ENCODE measurements around the gene FEN1. TPM values are rescaled to one million over a fixed set of nuclear protein-coding genes. Genes with fewer than 3 reads are reported as not detected.

The FEN1 gene
- total and polyA plus RNA-seq, 2 of the 13 experiments (the other 11 are each of a cell fraction or from before 2014, with no cell fraction given) = 12.4 to 102 TPM

DNA sequence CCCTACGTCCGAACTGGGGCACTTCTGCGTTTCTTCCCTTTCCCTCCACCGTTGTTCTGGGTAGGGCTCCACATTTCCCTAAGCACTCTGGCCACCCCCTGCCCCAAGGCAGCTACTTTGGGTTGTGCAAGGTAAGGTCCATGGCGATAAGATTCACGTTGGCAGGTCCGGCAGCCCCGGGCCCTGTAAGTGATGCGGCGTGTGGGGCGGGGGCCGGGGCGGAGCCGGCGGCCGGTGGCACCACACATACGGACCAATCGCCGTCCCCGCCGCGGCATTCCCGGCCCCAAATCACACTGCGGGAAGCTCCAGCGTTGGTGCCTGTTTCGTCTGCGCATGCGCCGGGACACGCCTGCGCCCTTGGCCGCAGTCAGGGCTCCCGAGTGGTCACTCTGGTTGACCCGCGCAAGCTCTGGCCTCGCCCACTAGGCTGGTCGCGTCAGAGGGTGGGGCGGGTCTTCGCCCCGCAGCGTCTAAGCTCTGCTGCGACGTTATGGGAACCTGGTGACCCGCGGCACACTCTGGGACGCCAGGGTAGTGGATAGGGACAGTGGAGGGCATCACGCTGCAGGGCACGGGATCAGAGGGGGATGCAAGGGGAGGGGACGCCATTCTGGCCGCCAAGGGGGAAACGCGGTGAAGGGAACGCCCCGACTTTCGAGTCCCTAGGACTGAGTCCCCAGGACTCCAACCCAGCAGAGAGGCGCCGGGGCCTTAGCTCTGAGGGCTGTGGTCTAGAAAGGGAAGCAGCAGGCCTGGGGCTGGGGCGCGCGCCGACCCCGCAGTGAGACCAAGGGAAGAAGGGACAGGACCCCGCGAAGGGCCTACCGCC lies 22.5 kb downstream of the FEN1 start (continued):
- TF ChIP-seq, protein P1, sequence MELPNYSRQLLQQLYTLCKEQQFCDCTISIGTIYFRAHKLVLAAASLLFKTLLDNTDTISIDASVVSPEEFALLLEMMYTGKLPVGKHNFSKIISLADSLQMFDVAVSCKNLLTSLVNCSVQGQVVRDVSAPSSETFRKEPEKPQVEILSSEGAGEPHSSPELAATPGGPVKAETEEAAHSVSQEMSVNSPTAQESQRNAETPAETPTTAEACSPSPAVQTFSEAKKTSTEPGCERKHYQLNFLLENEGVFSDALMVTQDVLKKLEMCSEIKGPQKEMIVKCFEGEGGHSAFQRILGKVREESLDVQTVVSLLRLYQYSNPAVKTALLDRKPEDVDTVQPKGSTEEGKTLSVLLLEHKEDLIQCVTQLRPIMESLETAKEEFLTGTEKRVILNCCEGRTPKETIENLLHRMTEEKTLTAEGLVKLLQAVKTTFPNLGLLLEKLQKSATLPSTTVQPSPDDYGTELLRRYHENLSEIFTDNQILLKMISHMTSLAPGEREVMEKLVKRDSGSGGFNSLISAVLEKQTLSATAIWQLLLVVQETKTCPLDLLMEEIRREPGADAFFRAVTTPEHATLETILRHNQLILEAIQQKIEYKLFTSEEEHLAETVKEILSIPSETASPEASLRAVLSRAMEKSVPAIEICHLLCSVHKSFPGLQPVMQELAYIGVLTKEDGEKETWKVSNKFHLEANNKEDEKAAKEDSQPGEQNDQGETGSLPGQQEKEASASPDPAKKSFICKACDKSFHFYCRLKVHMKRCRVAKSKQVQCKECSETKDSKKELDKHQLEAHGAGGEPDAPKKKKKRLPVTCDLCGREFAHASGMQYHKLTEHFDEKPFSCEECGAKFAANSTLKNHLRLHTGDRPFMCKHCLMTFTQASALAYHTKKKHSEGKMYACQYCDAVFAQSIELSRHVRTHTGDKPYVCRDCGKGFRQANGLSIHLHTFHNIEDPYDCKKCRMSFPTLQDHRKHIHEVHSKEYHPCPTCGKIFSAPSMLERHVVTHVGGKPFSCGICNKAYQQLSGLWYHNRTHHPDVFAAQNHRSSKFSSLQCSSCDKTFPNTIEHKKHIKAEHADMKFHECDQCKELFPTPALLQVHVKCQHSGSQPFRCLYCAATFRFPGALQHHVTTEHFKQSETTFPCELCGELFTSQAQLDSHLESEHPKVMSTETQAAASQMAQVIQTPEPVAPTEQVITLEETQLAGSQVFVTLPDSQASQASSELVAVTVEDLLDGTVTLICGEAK (IDR thresholded peaks at IDR 0.05) = no peak
- TF ChIP-seq, protein P1 (CRISPR knock-in tag; IDR thresholded peaks at IDR 0.05) = peak; percentile 58
- TF ChIP-seq, protein P2, sequence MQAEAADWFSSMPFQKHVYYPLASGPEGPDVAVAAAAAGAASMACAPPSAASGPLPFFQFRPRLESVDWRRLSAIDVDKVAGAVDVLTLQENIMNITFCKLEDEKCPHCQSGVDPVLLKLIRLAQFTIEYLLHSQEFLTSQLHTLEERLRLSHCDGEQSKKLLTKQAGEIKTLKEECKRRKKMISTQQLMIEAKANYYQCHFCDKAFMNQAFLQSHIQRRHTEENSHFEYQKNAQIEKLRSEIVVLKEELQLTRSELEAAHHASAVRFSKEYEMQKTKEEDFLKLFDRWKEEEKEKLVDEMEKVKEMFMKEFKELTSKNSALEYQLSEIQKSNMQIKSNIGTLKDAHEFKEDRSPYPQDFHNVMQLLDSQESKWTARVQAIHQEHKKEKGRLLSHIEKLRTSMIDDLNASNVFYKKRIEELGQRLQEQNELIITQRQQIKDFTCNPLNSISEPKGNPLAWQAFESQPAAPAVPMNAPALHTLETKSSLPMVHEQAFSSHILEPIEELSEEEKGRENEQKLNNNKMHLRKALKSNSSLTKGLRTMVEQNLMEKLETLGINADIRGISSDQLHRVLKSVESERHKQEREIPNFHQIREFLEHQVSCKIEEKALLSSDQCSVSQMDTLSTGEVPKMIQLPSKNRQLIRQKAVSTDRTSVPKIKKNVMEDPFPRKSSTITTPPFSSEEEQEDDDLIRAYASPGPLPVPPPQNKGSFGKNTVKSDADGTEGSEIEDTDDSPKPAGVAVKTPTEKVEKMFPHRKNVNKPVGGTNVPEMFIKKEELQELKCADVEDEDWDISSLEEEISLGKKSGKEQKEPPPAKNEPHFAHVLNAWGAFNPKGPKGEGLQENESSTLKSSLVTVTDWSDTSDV (CRISPR knock-in tag; IDR thresholded peaks at IDR 0.05) = peak; percentile 98
- TF ChIP-seq KMT2B (CRISPR knock-in tag; IDR thresholded peaks at IDR 0.05) (no peak), LCORL (IDR thresholded peaks at IDR 0.05) (no peak), LCORL (CRISPR knock-in tag; IDR thresholded peaks at IDR 0.05) (peak; percentile 56), ZNF24 (IDR thresholded peaks at IDR 0.05) (no peak), ZNF33B (CRISPR knock-in tag; IDR thresholded peaks at IDR 0.05) (no peak), ZNF780A (CRISPR knock-in tag; IDR thresholded peaks at IDR 0.05) (no peak), SATB2 (CRISPR knock-in tag; IDR thresholded peaks at IDR 0.05) (no peak; the same call in 1 of the 2 replicates)
- TF ChIP-seq, protein P3, sequence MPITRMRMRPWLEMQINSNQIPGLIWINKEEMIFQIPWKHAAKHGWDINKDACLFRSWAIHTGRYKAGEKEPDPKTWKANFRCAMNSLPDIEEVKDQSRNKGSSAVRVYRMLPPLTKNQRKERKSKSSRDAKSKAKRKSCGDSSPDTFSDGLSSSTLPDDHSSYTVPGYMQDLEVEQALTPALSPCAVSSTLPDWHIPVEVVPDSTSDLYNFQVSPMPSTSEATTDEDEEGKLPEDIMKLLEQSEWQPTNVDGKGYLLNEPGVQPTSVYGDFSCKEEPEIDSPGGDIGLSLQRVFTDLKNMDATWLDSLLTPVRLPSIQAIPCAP (CRISPR knock-in tag; IDR thresholded peaks at IDR 0.05; ENCODE audit: low read depth) = 0 out of 2 replicates have a peak, but pooled peaks have one; percentile 72
- TF ChIP-seq, protein P4, sequence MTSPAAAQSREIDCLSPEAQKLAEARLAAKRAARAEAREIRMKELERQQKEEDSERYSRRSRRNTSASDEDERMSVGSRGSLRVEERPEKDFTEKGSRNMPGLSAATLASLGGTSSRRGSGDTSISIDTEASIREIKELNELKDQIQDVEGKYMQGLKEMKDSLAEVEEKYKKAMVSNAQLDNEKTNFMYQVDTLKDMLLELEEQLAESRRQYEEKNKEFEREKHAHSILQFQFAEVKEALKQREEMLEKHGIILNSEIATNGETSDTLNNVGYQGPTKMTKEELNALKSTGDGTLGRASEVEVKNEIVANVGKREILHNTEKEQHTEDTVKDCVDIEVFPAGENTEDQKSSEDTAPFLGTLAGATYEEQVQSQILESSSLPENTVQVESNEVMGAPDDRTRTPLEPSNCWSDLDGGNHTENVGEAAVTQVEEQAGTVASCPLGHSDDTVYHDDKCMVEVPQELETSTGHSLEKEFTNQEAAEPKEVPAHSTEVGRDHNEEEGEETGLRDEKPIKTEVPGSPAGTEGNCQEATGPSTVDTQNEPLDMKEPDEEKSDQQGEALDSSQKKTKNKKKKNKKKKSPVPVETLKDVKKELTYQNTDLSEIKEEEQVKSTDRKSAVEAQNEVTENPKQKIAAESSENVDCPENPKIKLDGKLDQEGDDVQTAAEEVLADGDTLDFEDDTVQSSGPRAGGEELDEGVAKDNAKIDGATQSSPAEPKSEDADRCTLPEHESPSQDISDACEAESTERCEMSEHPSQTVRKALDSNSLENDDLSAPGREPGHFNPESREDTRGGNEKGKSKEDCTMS (CRISPR knock-in tag; conservative IDR thresholded peaks at IDR 0.05) = no peak
